ENCODE results near the gene DNM1. TPM values are rescaled to one million over a fixed set of nuclear protein-coding genes. Genes with fewer than 3 reads are reported as not detected.

DNM1 gene
- total RNA-seq, 1 experiment from 2014 or later = 2.0 TPM

DNA sequence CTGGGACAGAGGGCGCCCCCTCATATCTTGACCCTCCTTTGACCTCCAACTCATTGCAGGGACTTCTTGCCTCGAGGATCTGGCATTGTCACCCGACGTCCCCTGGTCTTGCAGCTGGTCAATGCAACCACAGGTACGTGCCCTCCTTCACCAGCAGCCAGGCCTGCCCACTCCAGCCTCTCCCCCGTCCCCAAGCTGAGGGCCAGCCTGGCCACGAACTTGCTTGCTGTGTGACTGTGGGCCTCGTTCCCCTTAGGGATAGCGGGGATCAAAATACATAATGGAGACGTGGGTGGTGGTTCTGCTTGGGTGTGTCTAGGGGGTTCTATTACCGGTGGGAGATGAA is 15.0 kb downstream of the DNM1 start:
- H3K4me1 Mint-ChIP-seq (ENCODE audit: insufficient read depth, unreplicated experiment) = peaks cover 8% of the 10 kb centered on the region
- H3K27me3 Mint-ChIP-seq (ENCODE audit: insufficient read depth, unreplicated experiment) = peaks cover 11% of the 10 kb centered on the region
- CTCF ChIA-PET = interaction anchor here (1.1 kb wide), 1 partner anchor 37 kb away, joined by 3 read pairs; no protein-coding TSS in a partner anchor

DNA sequence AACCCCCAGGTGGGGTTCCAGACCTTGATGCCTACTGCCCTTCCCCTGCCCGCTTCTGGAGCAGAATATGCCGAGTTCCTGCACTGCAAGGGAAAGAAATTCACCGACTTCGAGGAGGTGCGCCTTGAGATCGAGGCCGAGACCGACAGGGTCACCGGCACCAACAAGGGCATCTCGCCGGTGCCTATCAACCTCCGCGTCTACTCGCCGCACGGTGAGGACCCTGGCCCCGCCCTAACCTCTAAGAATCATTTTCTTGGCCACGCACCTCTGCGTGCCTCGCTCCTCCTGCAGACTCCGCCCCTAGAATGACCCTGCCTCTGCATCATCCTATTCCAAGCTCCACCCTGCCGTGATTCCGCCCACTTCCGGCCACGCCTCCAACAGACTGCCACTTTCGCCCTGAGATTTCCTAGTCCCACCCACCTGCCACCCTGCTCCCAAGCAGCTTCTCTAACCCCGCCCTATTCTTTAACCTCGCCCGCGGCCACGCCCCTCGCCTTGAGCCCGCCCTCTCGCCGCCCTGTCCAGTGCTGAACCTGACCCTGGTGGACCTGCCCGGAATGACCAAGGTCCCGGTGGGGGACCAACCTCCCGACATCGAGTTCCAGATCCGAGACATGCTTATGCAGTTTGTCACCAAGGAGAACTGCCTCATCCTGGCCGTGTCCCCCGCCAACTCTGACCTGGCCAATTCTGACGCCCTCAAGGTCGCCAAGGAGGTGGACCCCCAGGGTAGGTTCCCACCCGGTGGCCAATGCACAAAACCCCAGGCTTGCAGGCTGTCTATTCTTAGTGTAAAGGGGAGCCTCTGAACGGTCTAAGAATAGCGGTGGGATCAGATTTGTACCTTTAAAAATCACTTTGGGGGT is 15.6 kb downstream of the DNM1 start:
- CTCF ChIA-PET = interaction anchor here (0.7 kb wide), 1 partner anchor 34 kb away, joined by 3 read pairs; no protein-coding TSS in a partner anchor
- no TSS peak for BruUV-seq (replicated peaks)
- intact Hi-C loops (cut with micrococcal nuclease) = no loop called here

More for the DNA sequence above, 15.0 kb downstream of the DNM1 start:
- no peak for DNase-seq (ENCODE audit: unreplicated experiment)
- no TSS peak for BruUV-seq (replicated peaks)
- Mint-ChIP-seq H3K27ac (ENCODE audit: low read depth, unreplicated experiment) (no peak overlapping the region), H3K9me3 (ENCODE audit: unreplicated experiment) (no peaks in the 10 kb centered on the region), H3K36me3 (ENCODE audit: insufficient read depth, unreplicated experiment) (no peaks in the 10 kb centered on the region), H3K4me3 (ENCODE audit: unreplicated experiment) (peak overlapping the region; percentile 73)
- TF ChIP-seq, protein P1, sequence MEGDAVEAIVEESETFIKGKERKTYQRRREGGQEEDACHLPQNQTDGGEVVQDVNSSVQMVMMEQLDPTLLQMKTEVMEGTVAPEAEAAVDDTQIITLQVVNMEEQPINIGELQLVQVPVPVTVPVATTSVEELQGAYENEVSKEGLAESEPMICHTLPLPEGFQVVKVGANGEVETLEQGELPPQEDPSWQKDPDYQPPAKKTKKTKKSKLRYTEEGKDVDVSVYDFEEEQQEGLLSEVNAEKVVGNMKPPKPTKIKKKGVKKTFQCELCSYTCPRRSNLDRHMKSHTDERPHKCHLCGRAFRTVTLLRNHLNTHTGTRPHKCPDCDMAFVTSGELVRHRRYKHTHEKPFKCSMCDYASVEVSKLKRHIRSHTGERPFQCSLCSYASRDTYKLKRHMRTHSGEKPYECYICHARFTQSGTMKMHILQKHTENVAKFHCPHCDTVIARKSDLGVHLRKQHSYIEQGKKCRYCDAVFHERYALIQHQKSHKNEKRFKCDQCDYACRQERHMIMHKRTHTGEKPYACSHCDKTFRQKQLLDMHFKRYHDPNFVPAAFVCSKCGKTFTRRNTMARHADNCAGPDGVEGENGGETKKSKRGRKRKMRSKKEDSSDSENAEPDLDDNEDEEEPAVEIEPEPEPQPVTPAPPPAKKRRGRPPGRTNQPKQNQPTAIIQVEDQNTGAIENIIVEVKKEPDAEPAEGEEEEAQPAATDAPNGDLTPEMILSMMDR (IDR thresholded peaks at IDR 0.05; ENCODE audit: unreplicated experiment) = no peak
- POLR2A ChIA-PET = interaction anchor here (0.8 to 1.1 kb wide), 3 partner anchors 23 to 58 kb away, joined by 3 to 5 read pairs (median 4); partner anchors contain the start of genes BBLN and CIZ1
- intact Hi-C loops (cut with micrococcal nuclease) = no loop called here

GRCh38 chr9:128219831-128220230 is 16.7 kb downstream of the DNM1 start:
- Mint-ChIP-seq H3K4me3 (ENCODE audit: unreplicated experiment) (no peak overlapping the region), H3K4me1 (ENCODE audit: insufficient read depth, unreplicated experiment) (peaks cover 8% of the 10 kb centered on the region), H3K27ac (ENCODE audit: low read depth, unreplicated experiment) (no peak overlapping the region), H3K36me3 (ENCODE audit: insufficient read depth, unreplicated experiment) (no peaks in the 10 kb centered on the region), H3K9me3 (ENCODE audit: unreplicated experiment) (no peaks in the 10 kb centered on the region), H3K27me3 (ENCODE audit: insufficient read depth, unreplicated experiment) (peaks cover 14% of the 10 kb centered on the region)
- no peak for DNase-seq (ENCODE audit: unreplicated experiment)
- ChIA-PET POLR2A (interaction anchor here (1.0 kb wide), 1 partner anchor 68 kb away, joined by 3 read pairs; no protein-coding TSS in a partner anchor), CTCF (no interaction called here)
- no TSS peak for BruUV-seq (replicated peaks)
- TF ChIP-seq, protein P1 (IDR thresholded peaks at IDR 0.05; ENCODE audit: unreplicated experiment) = no peak
- intact Hi-C loops (cut with micrococcal nuclease) = no loop called here

More for the DNA sequence above, 15.6 kb downstream of the DNM1 start:
- POLR2A ChIA-PET = interaction anchor here (0.6 to 1.1 kb wide), 5 partner anchors 12 to 67 kb away, joined by 3 to 5 read pairs (median 3); partner anchors contain the start of genes BBLN and CIZ1
- H3K36me3 Mint-ChIP-seq (ENCODE audit: insufficient read depth, unreplicated experiment) = no peaks in the 10 kb centered on the region
- TF ChIP-seq, protein P1 (IDR thresholded peaks at IDR 0.05; ENCODE audit: unreplicated experiment) = no peak
- H3K4me1 Mint-ChIP-seq (ENCODE audit: insufficient read depth, unreplicated experiment) = peaks cover 8% of the 10 kb centered on the region
- H3K27ac Mint-ChIP-seq (ENCODE audit: low read depth, unreplicated experiment) = no peak overlapping the region
- H3K9me3 Mint-ChIP-seq (ENCODE audit: unreplicated experiment) = no peaks in the 10 kb centered on the region
- peak; percentile 95 for DNase-seq (ENCODE audit: unreplicated experiment)
- H3K27me3 Mint-ChIP-seq (ENCODE audit: insufficient read depth, unreplicated experiment) = peaks cover 11% of the 10 kb centered on the region
- H3K4me3 Mint-ChIP-seq (ENCODE audit: unreplicated experiment) = peak overlapping the region; percentile 73

- no peak for DNase-seq (ENCODE audit: unreplicated experiment)
- H3K36me3 Mint-ChIP-seq (ENCODE audit: insufficient read depth, unreplicated experiment) = no peaks in the 10 kb centered on the region
- POLR2A ChIA-PET = no interaction called here
- no peaks in the 10 kb centered on the region for H3K9me3 Mint-ChIP-seq (ENCODE audit: unreplicated experiment)
- intact Hi-C loops (cut with micrococcal nuclease) = no loop called here
- TF ChIP-seq, protein P1 (IDR thresholded peaks at IDR 0.05; ENCODE audit: unreplicated experiment) = no peak
- no peak overlapping the region for H3K27ac Mint-ChIP-seq (ENCODE audit: low read depth, unreplicated experiment)
- CTCF ChIA-PET = interaction anchor here (0.6 to 1.2 kb wide), 4 partner anchors 18 to 139 kb away, joined by 3 to 4 read pairs (median 3); no protein-coding TSS in a partner anchor
- BruUV-seq (replicated peaks) = no TSS peak
- H3K27me3 Mint-ChIP-seq (ENCODE audit: insufficient read depth, unreplicated experiment) = peaks cover 32% of the 10 kb centered on the region
- H3K4me3 Mint-ChIP-seq (ENCODE audit: unreplicated experiment) = no peak overlapping the region
- H3K4me1 Mint-ChIP-seq (ENCODE audit: insufficient read depth, unreplicated experiment) = peaks cover 8% of the 10 kb centered on the region
Measured at GRCh38 chr9:128222026-128222425, 18.8 kb downstream of the DNM1 start.
